Lung (tissue), 12 donors: ENCODE results near the gene GPX4. TPM values are rescaled to one million over a fixed set of nuclear protein-coding genes. Genes with fewer than 3 reads are reported as not detected.
A peak's percentile ranks its signal among the peaks of the same experiment; 100 is the strongest.

Experiments
- ATAC-seq: fragments of 200-7000 bp; cut with Tn5 transposase; one replicate; pipeline ENCODE4 v1.9.1; 2020; ENCODE audit warnings: moderate number of reproducible peaks; ENCODE audit not compliant: insufficient read depth, low FRiP score
- DNase-seq, 3 donors: peaks; one replicate each; pipeline ENCODE4 v3.0.0-alpha.2; 2013 to 2017
- H3K27ac ChIP-seq, 2 donors: one replicate each; pipeline ENCODE4 v1.5.1; 2013; ENCODE audit warnings: mild to moderate bottlenecking in 2 of 2, moderate library complexity in 2 of 2, control low read depth in 1 of 2, inconsistent platforms in 1 of 2, low read depth in 1 of 2, low read length in 1 of 2
- H3K27me3 ChIP-seq, 3 donors: one replicate each; pipeline ENCODE4 v1.5.1; 2013; ENCODE audit warnings: low read length in 2 of 3; ENCODE audit not compliant: control insufficient read depth in 3 of 3, insufficient read depth in 3 of 3
- H3K36me3 ChIP-seq, 4 donors: one replicate each; pipeline ENCODE4 v1.5.1; 2013; ENCODE audit warnings: low read length in 4 of 4, mild to moderate bottlenecking in 1 of 4, moderate library complexity in 1 of 4; ENCODE audit not compliant: control insufficient read depth in 4 of 4, insufficient read depth in 4 of 4
- H3K4me1 ChIP-seq, 5 donors: one replicate each; pipeline ENCODE4 v1.5.1; 2013; ENCODE audit warnings: low read length in 5 of 5, mild to moderate bottlenecking in 2 of 5, moderate library complexity in 1 of 5; ENCODE audit not compliant: control insufficient read depth in 5 of 5, insufficient read depth in 5 of 5
- H3K4me3 ChIP-seq: one replicate; pipeline ENCODE4 v1.5.1; 2013; ENCODE audit warnings: mild to moderate bottlenecking, control low read depth, moderate library complexity
- H3K9ac ChIP-seq, 2 donors: one replicate each; pipeline ENCODE4 v1.5.1; 2013; ENCODE audit warnings: low read length in 2 of 2, control low read depth in 1 of 2; ENCODE audit not compliant: insufficient read depth in 1 of 2
- H3K9me3 ChIP-seq, 4 donors: one replicate each; pipeline ENCODE4 v1.5.1; 2013; ENCODE audit warnings: low read length in 3 of 4, mild to moderate bottlenecking in 1 of 4, moderate library complexity in 1 of 4; ENCODE audit not compliant: control insufficient read depth in 4 of 4, insufficient read depth in 3 of 4
- WGBS, 2 donors: extraction: QIAGEN DNeasy Blood & Tissue Kit; methylation state at CpG; one replicate each; pipeline ENCODE4 v1.1.7; 2013; 5-methylcytosine and 5-hydroxymethylcytosine counted together
- polyA plus RNA-seq, 2 donors: library from polyadenylated mRNA; stranded (reverse); fragments of 200-250 nt; gene quantifications; one replicate each; pipeline ENCODE4 v1.2.1, GENCODE V29; 2013
- total RNA-seq, 2 donors: library from RNA; depleted of rRNA in 1 of 2; stranded (reverse); fragments of >200 nt in 1 of 2; gene quantifications; one replicate each; pipeline ENCODE4 v1.2.1, GENCODE V29; 2014 to 2021
- TF ChIP-seq, protein P1 (sequence below): IDR thresholded peaks from 2 replicates; pipeline ENCODE4 v1.5.1; 2012; ENCODE audit warnings: mild to moderate bottlenecking; ENCODE audit errors: control extremely low read depth, extremely low read depth
- donor health status: control.
- donor health status: control.
- donor health status: Bipolar disorder and iron deficiency.
- donor health status: healthy.
- donor health status: DM: yes; HTN: yes; CAD: no.

Gene GPX4
- total and polyA plus RNA-seq, 4 donors: 91.6 to 1,031 (median 466) TPM

DNA sequence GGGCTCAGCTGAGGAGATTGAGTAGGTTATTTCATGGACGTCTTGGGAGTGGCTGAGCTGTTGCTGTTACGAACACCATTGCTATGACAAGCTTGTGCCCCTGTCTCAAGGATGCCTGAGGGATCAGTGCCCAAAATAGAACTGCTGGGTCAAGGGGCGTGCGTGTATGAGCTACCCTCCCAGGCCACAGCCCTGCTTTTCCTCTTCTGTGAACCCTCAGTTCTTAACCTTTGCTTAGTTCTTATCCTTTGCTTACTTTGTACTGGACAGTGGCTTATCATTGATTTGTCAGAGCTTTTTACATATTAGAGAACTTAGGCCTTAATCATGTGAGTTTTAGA, 27.8 kb upstream of the GPX4 start:
- peaks cover 0 to 39% (median 0%) of the 10 kb centered on the region in 4 donors for H3K36me3 ChIP-seq
- DNase-seq: no peak
- TF ChIP-seq, protein P1, sequence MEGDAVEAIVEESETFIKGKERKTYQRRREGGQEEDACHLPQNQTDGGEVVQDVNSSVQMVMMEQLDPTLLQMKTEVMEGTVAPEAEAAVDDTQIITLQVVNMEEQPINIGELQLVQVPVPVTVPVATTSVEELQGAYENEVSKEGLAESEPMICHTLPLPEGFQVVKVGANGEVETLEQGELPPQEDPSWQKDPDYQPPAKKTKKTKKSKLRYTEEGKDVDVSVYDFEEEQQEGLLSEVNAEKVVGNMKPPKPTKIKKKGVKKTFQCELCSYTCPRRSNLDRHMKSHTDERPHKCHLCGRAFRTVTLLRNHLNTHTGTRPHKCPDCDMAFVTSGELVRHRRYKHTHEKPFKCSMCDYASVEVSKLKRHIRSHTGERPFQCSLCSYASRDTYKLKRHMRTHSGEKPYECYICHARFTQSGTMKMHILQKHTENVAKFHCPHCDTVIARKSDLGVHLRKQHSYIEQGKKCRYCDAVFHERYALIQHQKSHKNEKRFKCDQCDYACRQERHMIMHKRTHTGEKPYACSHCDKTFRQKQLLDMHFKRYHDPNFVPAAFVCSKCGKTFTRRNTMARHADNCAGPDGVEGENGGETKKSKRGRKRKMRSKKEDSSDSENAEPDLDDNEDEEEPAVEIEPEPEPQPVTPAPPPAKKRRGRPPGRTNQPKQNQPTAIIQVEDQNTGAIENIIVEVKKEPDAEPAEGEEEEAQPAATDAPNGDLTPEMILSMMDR: no peak
- H3K9ac ChIP-seq: no peak overlapping the region
- ATAC-seq: no peak
- peaks cover 0 to 21% (median 0%) of the 10 kb centered on the region in 5 donors for H3K4me1 ChIP-seq
- H3K9me3 ChIP-seq: no peaks in the 10 kb centered on the region
- 65 to 90% methylated on average over 4 of the region's 4 CpGs for WGBS, 2 donors
- H3K27ac ChIP-seq: peak overlapping the region in 1 of 2 donors; percentile 85
- peaks cover 0 to 12% (median 12%) of the 10 kb centered on the region in 3 donors for H3K27me3 ChIP-seq
- no peak overlapping the region for H3K4me3 ChIP-seq

DNA sequence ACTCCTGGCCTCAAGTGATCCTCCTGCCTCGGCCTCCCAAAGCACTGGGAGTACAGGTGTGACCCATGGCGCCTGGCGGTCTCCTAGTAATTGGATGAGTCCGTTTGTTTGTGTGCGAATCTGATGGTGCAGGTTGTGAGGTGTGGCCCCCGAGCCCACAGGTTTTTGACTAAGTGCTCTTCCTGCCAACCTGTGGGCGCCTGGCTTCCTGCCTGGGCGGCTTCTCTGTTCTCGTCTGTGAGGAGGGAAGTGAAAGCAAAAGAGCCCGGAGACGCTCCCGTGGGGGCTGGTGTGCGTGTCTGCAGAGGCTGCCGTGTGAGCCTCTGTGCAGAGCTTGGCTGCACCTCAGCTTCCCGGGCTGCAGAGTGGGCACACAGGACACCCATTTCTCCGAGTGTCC, 26.8 kb upstream of the GPX4 start:
- Histone ChIP-seq H3K4me3 (no peak overlapping the region), H3K9ac (no peak overlapping the region), H3K27me3 (peaks cover 0 to 7% (median 7%) of the 10 kb centered on the region in 3 donors), H3K36me3 (peaks cover 0 to 40% (median 0%) of the 10 kb centered on the region in 4 donors), H3K27ac (peak overlapping the region in 1 of 2 donors; percentile 53), H3K4me1 (peaks cover 0 to 22% (median 0%) of the 10 kb centered on the region in 5 donors), H3K9me3 (no peaks in the 10 kb centered on the region)
- TF ChIP-seq, protein P1: no peak
- ATAC-seq: no peak
- no peak for DNase-seq
- WGBS, 2 donors: 23 to 28% methylated on average over 16 of the region's 16 CpGs

DNA sequence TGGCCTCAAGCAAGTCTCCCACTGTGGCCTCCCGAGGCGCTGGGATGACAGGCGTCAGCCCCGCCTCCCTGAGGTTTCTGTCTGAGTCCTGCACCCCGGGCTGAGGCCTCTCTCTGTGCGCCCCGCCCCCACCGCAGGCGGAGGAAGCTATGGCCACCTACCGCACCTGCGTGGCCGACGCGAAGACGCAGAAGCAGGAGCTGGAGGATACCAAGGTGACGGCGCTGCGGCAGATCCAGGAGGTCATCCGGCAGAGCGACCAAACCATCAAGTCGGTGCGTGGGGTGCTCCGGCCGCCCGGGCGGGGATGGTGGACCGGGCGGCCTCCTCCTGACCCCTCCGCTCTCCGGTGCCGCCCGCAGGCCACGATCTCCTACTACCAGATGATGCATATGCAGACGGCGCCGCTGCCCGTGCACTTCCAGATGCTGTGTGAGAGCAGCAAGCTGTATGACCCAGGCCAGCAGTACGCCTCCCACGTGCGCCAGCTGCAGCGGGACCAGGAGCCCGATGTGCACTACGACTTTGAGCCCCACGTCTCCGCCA, 24.2 kb upstream of the GPX4 start:
- no peak for DNase-seq
- Histone ChIP-seq H3K27me3 (no peaks in the 10 kb centered on the region), H3K36me3 (peaks cover 0 to 46% (median 0%) of the 10 kb centered on the region in 4 donors), H3K4me3 (no peak overlapping the region), H3K27ac (no peak overlapping the region), H3K9me3 (no peaks in the 10 kb centered on the region), H3K4me1 (peaks cover 0 to 21% (median 0%) of the 10 kb centered on the region in 5 donors), H3K9ac (no peak overlapping the region)
- ATAC-seq: no peak
- WGBS, 2 donors: 92 to 94% methylated on average over 45 of the region's 45 CpGs
- TF ChIP-seq, protein P1: no peak
